Measurements from ENCODE around the gene MGAT5. TPM values are rescaled to one million over a fixed set of nuclear protein-coding genes. Genes with fewer than 3 reads are reported as not detected.

The MGAT5 gene
- total RNA-seq, 2 experiments from 2014 or later, result 36.9 to 42.2 TPM

DNA sequence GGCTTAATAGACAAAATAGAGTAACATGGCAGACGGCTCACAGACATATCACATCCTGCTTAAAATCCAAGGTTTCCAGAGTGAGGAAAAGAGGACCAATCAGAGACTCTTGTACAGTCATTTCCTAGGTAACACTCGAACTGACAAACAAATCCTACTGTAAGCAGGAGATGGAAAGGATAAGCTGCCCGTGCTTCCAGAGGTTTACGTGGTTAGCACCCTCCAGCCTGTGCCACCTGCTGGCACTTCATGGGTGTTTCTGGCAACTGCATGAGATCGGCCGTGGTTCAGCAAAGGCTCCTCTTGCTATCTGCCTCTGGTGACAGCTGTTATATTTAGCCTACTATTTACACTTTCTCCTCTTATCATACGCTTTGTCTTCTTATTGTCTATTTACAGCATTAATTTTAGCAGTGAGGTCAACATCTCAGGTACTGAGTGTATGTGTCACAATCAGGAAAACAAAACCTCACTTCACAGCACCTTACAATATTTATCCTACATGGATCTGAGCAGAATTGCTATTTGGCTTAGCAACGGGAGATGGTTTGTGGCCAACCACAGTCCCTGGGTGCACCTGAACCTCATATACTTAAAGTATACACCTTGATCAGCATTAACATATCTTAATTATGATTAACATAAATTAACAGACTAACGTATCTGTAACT lies 238.0 kb downstream of the MGAT5 start:
- CTCF ChIA-PET, result no interaction called here
- Mint-ChIP-seq H3K36me3 (ENCODE audit: low read depth) (no peaks in the 10 kb centered on the region), H3K27ac (no peak overlapping the region), H3K9me3 (no peaks in the 10 kb centered on the region), H3K4me1 (ENCODE audit: low read depth) (no peaks in the 10 kb centered on the region), H3K27me3 (peaks cover 20% of the 10 kb centered on the region), H3K4me3 (no peak overlapping the region)
- intact Hi-C loops (cut with micrococcal nuclease), result no loop called here
- ATAC-seq, result no peak
- TF ChIP-seq, protein P1, sequence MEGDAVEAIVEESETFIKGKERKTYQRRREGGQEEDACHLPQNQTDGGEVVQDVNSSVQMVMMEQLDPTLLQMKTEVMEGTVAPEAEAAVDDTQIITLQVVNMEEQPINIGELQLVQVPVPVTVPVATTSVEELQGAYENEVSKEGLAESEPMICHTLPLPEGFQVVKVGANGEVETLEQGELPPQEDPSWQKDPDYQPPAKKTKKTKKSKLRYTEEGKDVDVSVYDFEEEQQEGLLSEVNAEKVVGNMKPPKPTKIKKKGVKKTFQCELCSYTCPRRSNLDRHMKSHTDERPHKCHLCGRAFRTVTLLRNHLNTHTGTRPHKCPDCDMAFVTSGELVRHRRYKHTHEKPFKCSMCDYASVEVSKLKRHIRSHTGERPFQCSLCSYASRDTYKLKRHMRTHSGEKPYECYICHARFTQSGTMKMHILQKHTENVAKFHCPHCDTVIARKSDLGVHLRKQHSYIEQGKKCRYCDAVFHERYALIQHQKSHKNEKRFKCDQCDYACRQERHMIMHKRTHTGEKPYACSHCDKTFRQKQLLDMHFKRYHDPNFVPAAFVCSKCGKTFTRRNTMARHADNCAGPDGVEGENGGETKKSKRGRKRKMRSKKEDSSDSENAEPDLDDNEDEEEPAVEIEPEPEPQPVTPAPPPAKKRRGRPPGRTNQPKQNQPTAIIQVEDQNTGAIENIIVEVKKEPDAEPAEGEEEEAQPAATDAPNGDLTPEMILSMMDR (IDR thresholded peaks at IDR 0.05), result no peak
- no peak for DNase-seq
- POLR2A ChIA-PET, result no interaction called here

DNA sequence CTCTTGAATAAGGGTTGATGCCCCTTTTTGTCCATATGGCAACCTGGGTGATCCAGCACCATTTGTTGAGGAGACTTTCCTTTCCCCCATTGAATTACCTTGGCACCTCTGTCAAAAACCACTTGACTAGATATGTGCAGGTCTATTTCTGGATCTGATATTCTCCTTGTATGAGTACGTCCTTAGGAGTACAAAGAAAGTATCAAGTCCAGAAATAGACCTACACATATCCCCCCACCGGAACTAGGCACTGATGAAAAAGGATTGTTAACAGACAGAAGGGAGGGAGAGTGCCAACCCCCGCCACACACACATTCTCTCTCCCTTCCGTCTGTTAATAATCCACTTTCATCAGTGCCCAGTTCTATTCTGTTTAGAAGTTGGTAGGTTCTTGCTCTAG lies 239.9 kb downstream of the MGAT5 start:
- Mint-ChIP-seq H3K4me1 (ENCODE audit: low read depth) (no peaks in the 10 kb centered on the region), H3K9me3 (no peaks in the 10 kb centered on the region), H3K27me3 (peaks cover 17% of the 10 kb centered on the region), H3K36me3 (ENCODE audit: low read depth) (no peaks in the 10 kb centered on the region), H3K27ac (no peak overlapping the region), H3K4me3 (no peak overlapping the region)
- intact Hi-C loops (cut with micrococcal nuclease), result no loop called here
- TF ChIP-seq, protein P1 (IDR thresholded peaks at IDR 0.05), result no peak
- DNase-seq (no peak), ATAC-seq (no peak)
- CTCF ChIA-PET, result no interaction called here
- POLR2A ChIA-PET, result no interaction called here

DNA sequence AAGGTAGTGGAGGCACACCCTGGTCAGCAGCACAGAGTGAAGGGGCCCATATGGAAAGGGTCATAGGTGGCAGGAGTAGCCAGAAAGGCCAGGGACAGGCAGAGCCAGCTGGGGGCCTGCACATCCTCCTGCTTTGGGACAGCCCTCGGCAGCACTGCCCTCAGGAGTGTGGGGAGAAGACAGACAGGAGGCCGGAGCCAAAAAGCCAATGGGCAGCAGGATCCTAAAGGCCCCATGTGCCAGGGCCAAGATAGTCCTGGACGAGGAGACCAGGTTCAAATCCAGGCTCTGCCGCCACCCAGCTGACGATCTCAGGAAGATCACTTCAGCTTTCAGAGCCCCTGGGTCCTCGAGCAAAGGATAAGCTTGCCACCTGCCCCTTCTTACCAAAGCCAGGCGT lies 244.8 kb downstream of the MGAT5 start:
- no peaks in the 10 kb centered on the region for H3K9me3 Mint-ChIP-seq
- intact Hi-C loops (cut with micrococcal nuclease), result no loop called here
- H3K27me3 Mint-ChIP-seq, result peaks cover 2% of the 10 kb centered on the region
- ChIA-PET CTCF (no interaction called here), POLR2A (no interaction called here)
- ATAC-seq (no peak), DNase-seq (no peak)
- TF ChIP-seq, protein P1 (IDR thresholded peaks at IDR 0.05), result no peak
- H3K27ac Mint-ChIP-seq, result no peak overlapping the region
- no peak overlapping the region for H3K4me3 Mint-ChIP-seq
- no peaks in the 10 kb centered on the region for H3K4me1 Mint-ChIP-seq (ENCODE audit: low read depth)
- H3K36me3 Mint-ChIP-seq (ENCODE audit: low read depth), result no peaks in the 10 kb centered on the region

DNA sequence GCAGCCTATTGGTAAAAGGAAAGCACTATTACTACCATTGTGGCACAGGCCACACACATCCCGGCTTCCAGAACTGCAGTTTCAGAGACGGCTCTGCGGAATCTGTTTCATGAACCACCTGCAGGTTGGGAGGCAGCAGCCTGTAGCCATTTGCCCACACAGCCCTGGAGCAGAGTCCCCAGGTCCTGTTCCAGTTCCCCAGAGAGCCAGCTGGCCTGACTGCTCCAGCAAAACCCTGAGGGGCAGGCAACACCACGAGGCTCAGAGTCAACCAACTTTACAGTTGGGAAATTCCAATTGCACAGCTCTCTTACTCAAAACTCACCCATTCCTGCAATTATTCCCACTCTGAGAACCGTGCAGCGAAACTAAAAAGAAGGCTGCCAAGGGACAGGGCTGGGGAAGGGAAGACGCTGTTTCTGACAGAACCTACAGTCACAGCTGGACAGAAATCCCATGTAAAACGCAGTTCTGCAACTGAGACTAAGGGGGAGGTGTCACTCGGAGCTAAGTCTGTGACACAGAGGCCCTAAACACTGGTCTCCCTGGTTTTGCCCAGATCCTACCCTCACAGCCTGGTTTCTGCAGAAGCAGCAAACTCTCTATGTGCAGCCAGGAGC lies 245.5 kb downstream of the MGAT5 start:
- intact Hi-C loops (cut with micrococcal nuclease), result no loop called here
- TF ChIP-seq, protein P1 (IDR thresholded peaks at IDR 0.05), result no peak
- no peak overlapping the region for H3K27ac Mint-ChIP-seq
- ChIA-PET CTCF (no interaction called here), POLR2A (no interaction called here)
- H3K9me3 Mint-ChIP-seq, result no peaks in the 10 kb centered on the region
- no peaks in the 10 kb centered on the region for H3K4me1 Mint-ChIP-seq (ENCODE audit: low read depth)
- ATAC-seq (no peak), DNase-seq (no peak)
- no peaks in the 10 kb centered on the region for H3K27me3 Mint-ChIP-seq
- H3K36me3 Mint-ChIP-seq (ENCODE audit: low read depth), result no peaks in the 10 kb centered on the region
- H3K4me3 Mint-ChIP-seq, result no peak overlapping the region

DNA sequence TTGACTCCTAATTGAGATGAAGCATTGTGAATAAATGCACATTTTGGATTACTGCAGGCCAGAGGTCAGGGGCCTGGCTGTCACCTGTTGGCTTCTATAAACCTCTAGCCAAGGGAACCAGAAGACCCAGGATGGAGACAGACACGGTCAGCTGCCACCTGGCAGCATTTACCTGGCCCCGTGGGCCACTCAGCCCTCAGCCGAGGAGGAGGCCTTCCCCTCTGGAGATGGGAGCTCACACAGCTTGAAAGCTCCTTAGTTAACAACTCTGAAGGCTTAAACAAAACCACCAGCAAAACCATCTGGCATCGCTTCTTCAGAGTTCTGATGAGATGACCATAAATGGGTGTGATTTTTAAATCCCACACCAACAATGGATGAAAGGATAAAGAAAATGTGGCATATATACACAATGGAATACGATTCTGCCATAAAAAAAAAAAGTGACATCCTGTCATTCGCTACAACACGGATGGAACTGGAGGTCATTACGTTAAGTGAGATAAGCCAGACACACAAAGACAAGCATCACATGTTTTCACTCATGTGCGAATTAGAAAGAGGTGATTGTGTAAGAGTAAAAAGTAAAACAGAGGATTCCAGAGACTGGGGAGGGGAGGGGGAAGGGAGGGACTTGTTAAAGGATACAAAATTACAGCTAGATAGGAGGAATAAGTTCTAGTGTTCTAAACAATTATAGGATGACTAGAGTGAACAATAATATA lies 246.5 kb downstream of the MGAT5 start:
- intact Hi-C loops (cut with micrococcal nuclease), result no loop called here
- no peak for DNase-seq
- POLR2A ChIA-PET, result no interaction called here
- TF ChIP-seq, protein P1 (IDR thresholded peaks at IDR 0.05), result no peak
- H3K27me3 Mint-ChIP-seq, result no peaks in the 10 kb centered on the region
- H3K36me3 Mint-ChIP-seq (ENCODE audit: low read depth), result no peaks in the 10 kb centered on the region
- CTCF ChIA-PET, result no interaction called here
- no peaks in the 10 kb centered on the region for H3K4me1 Mint-ChIP-seq (ENCODE audit: low read depth)
- no peak for ATAC-seq
- H3K27ac Mint-ChIP-seq, result no peak overlapping the region
- no peak overlapping the region for H3K4me3 Mint-ChIP-seq
- no peaks in the 10 kb centered on the region for H3K9me3 Mint-ChIP-seq
